ENCODE results near the gene DAB1. TPM values are rescaled to one million over a fixed set of nuclear protein-coding genes. Genes with fewer than 3 reads are reported as not detected.
"Not testable (repeated sequence)": the region's sequence is repeated elsewhere in the genome, so short reads cannot be mapped to it uniquely, and the experiment has no call there.

The DAB1 gene
- total RNA-seq, 3 donors from 2014 or later, result 0.61 to 2.0 (median 0.92) TPM

GRCh38 chr1:57350610-57351009 lies 73.2 kb downstream of the DAB1 start:
- Histone ChIP-seq H3K9me3 (no peaks in the 10 kb centered on the region), H3K4me1 (ENCODE audit: low read depth) (no peaks in the 10 kb centered on the region), H3K4me3 (no peak overlapping the region), H3K36me3 (ENCODE audit: low read depth) (no peaks in the 10 kb centered on the region)
- intact Hi-C loops (cut with DNase I, micrococcal nuclease), result no loop called here
- TF ChIP-seq, protein P1, sequence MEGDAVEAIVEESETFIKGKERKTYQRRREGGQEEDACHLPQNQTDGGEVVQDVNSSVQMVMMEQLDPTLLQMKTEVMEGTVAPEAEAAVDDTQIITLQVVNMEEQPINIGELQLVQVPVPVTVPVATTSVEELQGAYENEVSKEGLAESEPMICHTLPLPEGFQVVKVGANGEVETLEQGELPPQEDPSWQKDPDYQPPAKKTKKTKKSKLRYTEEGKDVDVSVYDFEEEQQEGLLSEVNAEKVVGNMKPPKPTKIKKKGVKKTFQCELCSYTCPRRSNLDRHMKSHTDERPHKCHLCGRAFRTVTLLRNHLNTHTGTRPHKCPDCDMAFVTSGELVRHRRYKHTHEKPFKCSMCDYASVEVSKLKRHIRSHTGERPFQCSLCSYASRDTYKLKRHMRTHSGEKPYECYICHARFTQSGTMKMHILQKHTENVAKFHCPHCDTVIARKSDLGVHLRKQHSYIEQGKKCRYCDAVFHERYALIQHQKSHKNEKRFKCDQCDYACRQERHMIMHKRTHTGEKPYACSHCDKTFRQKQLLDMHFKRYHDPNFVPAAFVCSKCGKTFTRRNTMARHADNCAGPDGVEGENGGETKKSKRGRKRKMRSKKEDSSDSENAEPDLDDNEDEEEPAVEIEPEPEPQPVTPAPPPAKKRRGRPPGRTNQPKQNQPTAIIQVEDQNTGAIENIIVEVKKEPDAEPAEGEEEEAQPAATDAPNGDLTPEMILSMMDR (IDR thresholded peaks at IDR 0.05), result no peak
- DNase-seq, result no peak
- no peak for ATAC-seq

DNA sequence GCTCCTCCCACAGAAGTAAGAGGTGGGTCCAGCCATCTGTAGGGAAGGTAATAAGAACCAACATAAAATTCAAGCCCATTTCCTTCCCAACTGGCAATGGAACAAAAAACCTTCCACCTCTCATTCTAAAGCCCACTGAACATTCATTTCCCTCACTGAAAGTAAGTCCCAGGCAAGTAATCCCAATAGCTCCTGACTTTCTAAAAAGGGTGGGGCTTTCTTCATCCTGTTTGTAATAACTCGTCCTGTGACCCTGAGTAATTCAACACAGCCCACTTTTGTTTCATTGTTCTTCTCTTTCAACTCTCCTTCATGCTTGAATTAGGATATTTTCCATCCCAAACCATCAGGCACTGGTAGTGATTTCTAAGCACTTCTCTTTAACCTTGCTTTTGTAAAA lies 74.9 kb downstream of the DAB1 start:
- Histone ChIP-seq H3K9me3 (no peaks in the 10 kb centered on the region), H3K4me3 (no peak overlapping the region), H3K36me3 (ENCODE audit: low read depth) (no peaks in the 10 kb centered on the region), H3K4me1 (ENCODE audit: low read depth) (no peaks in the 10 kb centered on the region)
- intact Hi-C loops (cut with DNase I, micrococcal nuclease), result no loop called here
- ATAC-seq, result no peak
- TF ChIP-seq, protein P1 (IDR thresholded peaks at IDR 0.05), result no peak
- no peak for DNase-seq

DNA sequence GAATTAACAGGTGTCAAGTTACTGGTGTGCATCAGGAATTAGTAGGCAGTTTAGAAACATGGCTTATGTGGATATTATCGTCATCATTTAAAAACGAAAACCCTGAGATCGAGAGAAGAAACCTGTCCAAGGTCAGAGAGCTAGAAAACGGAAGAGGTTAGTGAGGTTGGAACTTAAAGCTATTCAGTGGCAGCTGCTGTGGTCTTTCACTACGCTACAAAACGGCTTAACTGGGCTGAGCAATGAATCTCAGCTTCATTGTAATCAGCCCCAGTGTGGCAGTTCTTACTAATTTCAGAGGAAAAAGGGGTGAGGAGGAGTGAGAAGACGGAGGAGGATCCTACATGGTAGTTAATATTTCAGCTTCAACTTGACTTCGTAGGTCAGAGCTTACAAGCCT lies 77.9 kb downstream of the DAB1 start:
- TF ChIP-seq, protein P1 (IDR thresholded peaks at IDR 0.05), result no peak
- DNase-seq, result no peak

DNA sequence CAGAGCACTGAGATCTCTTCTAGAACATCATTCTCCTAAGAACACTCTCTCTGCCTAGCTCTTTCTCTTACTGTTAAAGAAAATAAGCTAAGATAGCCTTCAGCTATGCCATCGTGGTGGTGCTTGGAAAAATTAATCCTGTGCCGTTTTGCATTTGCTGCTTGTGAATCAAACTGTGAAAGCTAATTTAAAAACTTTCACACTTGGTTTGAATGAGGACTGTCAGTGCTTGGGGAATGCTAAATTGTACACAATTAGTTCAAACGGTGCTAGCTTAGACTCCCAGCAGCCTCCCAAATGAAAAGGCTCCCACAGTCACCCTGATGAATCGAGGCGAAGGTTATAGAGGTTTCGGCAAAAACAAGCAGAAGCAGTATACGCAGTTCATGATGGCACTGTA lies 79.6 kb downstream of the DAB1 start:
- ATAC-seq, result no peak
- Histone ChIP-seq H3K4me1 (ENCODE audit: low read depth) (no peaks in the 10 kb centered on the region), H3K36me3 (ENCODE audit: low read depth) (no peaks in the 10 kb centered on the region), H3K9me3 (no peaks in the 10 kb centered on the region), H3K4me3 (no peak overlapping the region)
- no peak for DNase-seq
- intact Hi-C loops (cut with DNase I, micrococcal nuclease), result no loop called here
- TF ChIP-seq, protein P1 (IDR thresholded peaks at IDR 0.05), result no peak

More for the DNA sequence above, 77.9 kb downstream of the DAB1 start:
- no peak for ATAC-seq
- Histone ChIP-seq H3K36me3 (ENCODE audit: low read depth) (no peaks in the 10 kb centered on the region), H3K4me3 (no peak overlapping the region), H3K4me1 (ENCODE audit: low read depth) (no peaks in the 10 kb centered on the region), H3K9me3 (no peaks in the 10 kb centered on the region)
- intact Hi-C loops (cut with DNase I, micrococcal nuclease), result no loop called here

GRCh38 chr1:57343298-57343915 lies 80.5 kb downstream of the DAB1 start:
- DNase-seq; H3K9me3 ChIP-seq; intact Hi-C loops (cut with DNase I, micrococcal nuclease); H3K4me3 ChIP-seq; H3K36me3 ChIP-seq (ENCODE audit: low read depth); ATAC-seq; H3K4me1 ChIP-seq (ENCODE audit: low read depth): not testable (repeated sequence)

DNA sequence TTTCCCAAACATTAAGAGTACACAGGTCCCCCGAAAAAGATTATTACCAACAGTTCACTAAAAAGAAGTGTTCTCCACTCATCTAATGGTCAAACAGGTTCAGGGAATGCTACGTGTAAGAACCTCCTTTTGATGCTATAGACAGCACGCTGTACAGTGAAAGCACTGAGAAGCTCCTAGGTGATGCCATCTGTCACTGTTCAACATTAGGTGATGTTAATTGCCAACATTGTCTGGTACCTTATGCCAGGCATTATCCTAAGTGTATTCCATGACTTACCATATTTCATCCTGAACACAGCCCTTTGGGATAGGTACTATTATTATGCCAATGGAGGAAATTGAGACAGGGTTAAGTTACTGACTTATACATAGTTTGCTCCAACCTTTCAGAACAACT lies 82.1 kb downstream of the DAB1 start:
- no peak for ATAC-seq
- Histone ChIP-seq H3K36me3 (ENCODE audit: low read depth) (no peaks in the 10 kb centered on the region), H3K4me3 (no peak overlapping the region), H3K4me1 (ENCODE audit: low read depth) (no peaks in the 10 kb centered on the region), H3K9me3 (no peaks in the 10 kb centered on the region)
- DNase-seq, result no peak
- TF ChIP-seq, protein P1 (IDR thresholded peaks at IDR 0.05), result no peak
- intact Hi-C loops (cut with DNase I, micrococcal nuclease), result no loop called here
